H9 (cell line): Measurements from ENCODE around the gene SLC2A4RG. TPM values are rescaled to one million over a fixed set of nuclear protein-coding genes. Genes with fewer than 3 reads are reported as not detected.

Source experiments
- DNase-seq: peaks from one replicate; pipeline ENCODE4 v3.0.0-alpha.2; 2017
- H2AFZ ChIP-seq: one replicate; pipeline ENCODE4 v1.6.1; 2013; ENCODE audit warnings: mild to moderate bottlenecking, low read length, control low read depth, moderate library complexity
- H2AK5ac ChIP-seq: 2 replicates; pipeline ENCODE4 v1.6.1; 2013; ENCODE audit warnings: low read length, control low read depth, mixed read lengths; ENCODE audit not compliant: insufficient read length
- H2BK120ac ChIP-seq: one replicate; pipeline ENCODE4 v1.6.1; 2013; ENCODE audit warnings: low read depth, mild to moderate bottlenecking, low read length, control low read depth, inconsistent platforms; ENCODE audit not compliant: poor library complexity, severe bottlenecking
- H2BK12ac ChIP-seq: 2 replicates; pipeline ENCODE4 v1.6.1; 2013; ENCODE audit warnings: low read length, control low read depth, mixed read lengths, low read depth; ENCODE audit not compliant: insufficient read length
- H2BK15ac ChIP-seq: 2 replicates; pipeline ENCODE4 v1.6.1; 2013; ENCODE audit warnings: low read depth, low read length, control low read depth
- H2BK20ac ChIP-seq: one replicate; pipeline ENCODE4 v1.6.1; 2013; ENCODE audit warnings: low read depth, mild to moderate bottlenecking, low read length, control low read depth, inconsistent platforms; ENCODE audit not compliant: poor library complexity, severe bottlenecking
- H2BK5ac ChIP-seq: 2 replicates; pipeline ENCODE4 v1.6.1; 2013; ENCODE audit warnings: low read length, control low read depth, mixed read lengths; ENCODE audit not compliant: insufficient read length
- H3K14ac ChIP-seq: 2 replicates; pipeline ENCODE4 v1.6.1; 2013; ENCODE audit warnings: low read length, control low read depth; ENCODE audit not compliant: insufficient read depth
- H3K18ac ChIP-seq: 2 replicates; pipeline ENCODE4 v1.6.1; 2013; ENCODE audit warnings: low read depth, mild to moderate bottlenecking, mixed read lengths, low read length, control low read depth; ENCODE audit not compliant: insufficient read length
- H3K23ac ChIP-seq: 2 replicates; pipeline ENCODE4 v1.6.1; 2013; ENCODE audit warnings: low read length, control low read depth, mixed read lengths, low read depth; ENCODE audit not compliant: insufficient read length
- H3K23me2 ChIP-seq: 2 replicates; pipeline ENCODE4 v1.6.1; 2013; ENCODE audit warnings: low read depth, mild to moderate bottlenecking, mixed read lengths, low read length, control low read depth; ENCODE audit not compliant: insufficient read length, poor library complexity, severe bottlenecking
- H3K27ac ChIP-seq: 2 replicates; pipeline ENCODE4 v1.5.1; 2013; ENCODE audit warnings: low read length, control low read depth, mixed read lengths, low read depth; ENCODE audit not compliant: insufficient read length
- H3K27me3 ChIP-seq: 2 replicates; pipeline ENCODE4 v1.6.1; 2013; ENCODE audit warnings: low read length, control low read depth, inconsistent platforms; ENCODE audit not compliant: insufficient read depth
- H3K4ac ChIP-seq: 2 replicates; pipeline ENCODE4 v1.6.1; 2013; ENCODE audit warnings: low read depth, mild to moderate bottlenecking, control low read depth, inconsistent platforms, low read length, moderate library complexity
- H3K4me1 ChIP-seq: 2 replicates; pipeline ENCODE4 v1.6.1; 2013; ENCODE audit warnings: low read length, control low read depth, inconsistent platforms; ENCODE audit not compliant: insufficient read depth
- H3K4me2 ChIP-seq: 2 replicates; pipeline ENCODE4 v1.6.1; 2013; ENCODE audit warnings: low read length, control low read depth, mixed read lengths; ENCODE audit not compliant: insufficient read length, insufficient read depth
- H3K56ac ChIP-seq: 2 replicates; pipeline ENCODE4 v1.6.1; 2013; ENCODE audit warnings: low read depth, mild to moderate bottlenecking, mixed read lengths, low read length, control low read depth; ENCODE audit not compliant: insufficient read length
- H3K79me1 ChIP-seq: 2 replicates; pipeline ENCODE4 v1.6.1; 2013; ENCODE audit warnings: low read depth, mild to moderate bottlenecking, moderate library complexity, low read length, control low read depth, inconsistent platforms; ENCODE audit not compliant: insufficient read depth, poor library complexity, severe bottlenecking
- H3K79me2 ChIP-seq: 2 replicates; pipeline ENCODE4 v1.6.1; 2013; ENCODE audit warnings: low read length, control low read depth, inconsistent platforms; ENCODE audit not compliant: insufficient read depth
- H3K9ac ChIP-seq: 2 replicates; pipeline ENCODE4 v1.6.1; 2013; ENCODE audit warnings: low read length, control low read depth, mixed read lengths; ENCODE audit not compliant: insufficient read length; ENCODE audit errors: extremely low read depth
- H3K9me3 ChIP-seq: one replicate; pipeline ENCODE4 v1.6.1; 2013; ENCODE audit warnings: low read depth, low read length, inconsistent platforms; ENCODE audit not compliant: control insufficient read depth
- H3T11ph ChIP-seq: one replicate; pipeline ENCODE4 v1.6.1; 2013; ENCODE audit warnings: mild to moderate bottlenecking, low read length, control low read depth, inconsistent platforms
- H4K20me1 ChIP-seq: one replicate; pipeline ENCODE4 v1.6.1; 2013; ENCODE audit not compliant: control insufficient read depth, insufficient read length, insufficient read depth
- H4K5ac ChIP-seq: 2 replicates; pipeline ENCODE4 v1.6.1; 2013; ENCODE audit warnings: low read depth, mild to moderate bottlenecking, mixed read lengths, low read length, control low read depth; ENCODE audit not compliant: insufficient read length
- H4K8ac ChIP-seq: replicated peaks from 2 replicates; pipeline ENCODE4 v1.6.1; 2013; ENCODE audit warnings: low read length, control low read depth, mixed read lengths, low read depth; ENCODE audit not compliant: insufficient read length
- H4K91ac ChIP-seq: 2 replicates; pipeline ENCODE4 v1.6.1; 2013; ENCODE audit warnings: low read depth, mild to moderate bottlenecking, moderate library complexity, mixed read lengths, low read length, control low read depth; ENCODE audit not compliant: insufficient read length
- H3K27ac Mint-ChIP-seq, 3 experiments: 2 replicates in 2 of 3; 3 replicates in 1 of 3; pipeline ENCODE4 v1.8.0; 2020 to 2021; ENCODE audit warnings: mixed read lengths in 3 of 3, mild to moderate bottlenecking in 1 of 3, moderate library complexity in 1 of 3
- H3K27me3 Mint-ChIP-seq: 2 replicates; pipeline ENCODE4 v1.8.0; 2021; ENCODE audit warnings: low read depth, mild to moderate bottlenecking, moderate library complexity, mixed read lengths
- H3K36me3 Mint-ChIP-seq, 3 experiments: 2 replicates in 2 of 3; 3 replicates in 1 of 3; pipeline ENCODE4 v1.8.0; 2020 to 2021; ENCODE audit warnings: low read depth in 3 of 3, mixed read lengths in 3 of 3; ENCODE audit not compliant: insufficient read depth in 1 of 3
- H3K4me1 Mint-ChIP-seq, 2 experiments: 2 replicates each; pipeline ENCODE4 v1.8.0; 2020; ENCODE audit warnings: mixed read lengths in 2 of 2
- H3K4me3 Mint-ChIP-seq, 2 experiments: 2 replicates in 1 of 2; 3 replicates in 1 of 2; pipeline ENCODE4 v1.8.0; 2020 to 2021; ENCODE audit warnings: mild to moderate bottlenecking in 2 of 2, mixed read lengths in 2 of 2, moderate library complexity in 1 of 2
- H3K9me3 Mint-ChIP-seq, 2 experiments: 2 replicates in 1 of 2; 3 replicates in 1 of 2; pipeline ENCODE4 v1.8.0; 2020; ENCODE audit warnings: mild to moderate bottlenecking in 2 of 2, mixed read lengths in 2 of 2, moderate library complexity in 1 of 2
- CTCF ChIP-seq: fragments of 200-600 bp; sonication (generic); conservative IDR thresholded peaks from 3 replicates; pipeline ENCODE4 v1.8.0; 2021; ENCODE audit warnings: antibody characterized with exemption, mild to moderate bottlenecking
- WGBS: extraction: QIAGEN DNeasy Blood & Tissue Kit; methylation state at CpG from one replicate; pipeline ENCODE4 v1.1.7; 2013; ENCODE audit warnings: missing lambda C conversion rate, low lambda C conversion rate, mixed read lengths; ENCODE audit not compliant: insufficient read length; ENCODE audit errors: extremely low coverage; 5-methylcytosine and 5-hydroxymethylcytosine counted together
- total RNA-seq: library from RNA; stranded (reverse); gene quantifications from 2 replicates; pipeline ENCODE4 v1.2.1, GENCODE V29; 2021

Gene SLC2A4RG
- total RNA-seq, 1 experiment from 2014 or later: 43.9 TPM

DNA sequence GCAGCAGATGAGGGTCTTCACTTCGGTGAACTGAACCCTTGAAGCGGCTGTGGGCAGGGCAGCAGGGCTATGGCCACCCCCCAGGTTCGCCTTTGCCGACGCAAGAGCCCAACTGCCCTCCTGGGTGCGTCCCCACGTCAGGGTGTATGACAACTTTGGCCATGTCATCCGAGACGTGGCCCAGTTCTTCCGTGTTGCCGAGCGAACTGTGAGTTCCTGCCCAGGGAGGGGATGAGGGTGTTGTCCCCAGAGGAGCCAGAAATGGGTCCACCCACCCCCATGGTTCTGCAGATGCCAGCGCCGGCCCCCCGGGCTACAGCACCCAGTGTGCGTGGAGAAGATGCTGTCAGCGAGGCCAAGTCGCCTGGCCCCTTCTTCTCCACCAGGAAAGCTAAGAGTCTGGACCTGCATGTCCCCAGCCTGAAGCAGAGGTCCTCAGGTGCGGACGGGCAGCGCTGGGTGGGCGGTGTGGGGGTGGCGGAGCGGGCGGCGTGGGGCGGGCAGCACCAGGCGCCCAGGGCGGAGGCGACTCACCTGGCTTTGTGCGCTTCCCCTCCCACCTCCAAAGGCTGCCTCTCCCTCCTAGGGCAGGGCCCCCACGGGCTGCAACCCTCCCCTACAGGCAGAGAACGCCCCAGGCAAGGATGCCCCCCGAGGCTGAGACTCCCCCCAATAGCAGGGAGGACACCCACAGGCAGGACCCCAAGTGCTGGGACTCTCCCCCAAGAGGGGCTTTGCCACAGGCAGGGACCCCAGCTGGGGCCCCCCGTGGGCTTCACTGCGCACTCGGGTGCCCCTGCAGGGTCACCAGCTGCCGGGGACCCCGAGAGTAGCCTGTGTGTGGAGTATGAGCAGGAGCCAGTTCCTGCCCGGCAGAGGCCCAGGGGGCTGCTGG is 49.3 kb upstream of the SLC2A4RG start:
- WGBS: no CpG with 5 or more reads among the region's 40 CpGs
- Histone ChIP-seq H2AFZ (no peak overlapping the region), H3K9me3 (no peaks in the 10 kb centered on the region), H3K23me2 (no peaks in the 10 kb centered on the region), H2BK20ac (no peak overlapping the region), H3K4ac (no peak overlapping the region), H3T11ph (no peak overlapping the region), H3K14ac (no peak overlapping the region), H2BK5ac (no peak overlapping the region), H3K23ac (no peak overlapping the region), H4K20me1 (no peaks in the 10 kb centered on the region), H3K4me2 (no peak overlapping the region), H4K5ac (no peak overlapping the region), H3K27ac (no peak overlapping the region), H2BK120ac (no peak overlapping the region), H2BK12ac (no peak overlapping the region), H3K79me2 (no peaks in the 10 kb centered on the region), H2BK15ac (no peak overlapping the region), H3K9ac (no peak overlapping the region), H3K18ac (no peak overlapping the region), H3K56ac (no peak overlapping the region), H2AK5ac (no peak overlapping the region), H3K4me1 (no peaks in the 10 kb centered on the region), H3K27me3 (no peaks in the 10 kb centered on the region), H4K91ac (no peak overlapping the region), H3K79me1 (no peaks in the 10 kb centered on the region), H4K8ac (no peak overlapping the region)
- H3K36me3 Mint-ChIP-seq: peaks cover 14 to 20% (median 17%) of the 10 kb centered on the region in 3 experiments; a peak in 6 of 7 replicates
- peaks cover 3% of the 10 kb centered on the region for H3K27me3 Mint-ChIP-seq
- H3K4me1 Mint-ChIP-seq: no peaks in the 10 kb centered on the region
- no peak for TF ChIP-seq CTCF
- H3K27ac Mint-ChIP-seq: no peak overlapping the region
- DNase-seq: no peak
- H3K4me3 Mint-ChIP-seq: no peak overlapping the region
- H3K9me3 Mint-ChIP-seq: peaks cover 3 to 5% of the 10 kb centered on the region in 2 experiments; a peak in 3 of 5 replicates
